Suprapubic skin (tissue), 4 donors: Measurements from ENCODE around the gene INPP5E. TPM values are rescaled to one million over a fixed set of nuclear protein-coding genes. Genes with fewer than 3 reads are reported as not detected.

Experiments used
- DNase-seq, 2 donors: peaks; one replicate each; pipeline ENCODE4 v3.0.0-alpha.2; 2019; ENCODE audit warnings: low spot score in 2 of 2
- H3K27ac ChIP-seq: fragments of 200-600 bp; sonication (generic); one replicate; pipeline ENCODE4 v1.5.1; 2019
- H3K27me3 ChIP-seq: fragments of 200-600 bp; sonication (generic); one replicate; pipeline ENCODE4 v1.5.1; 2019
- H3K36me3 ChIP-seq: fragments of 200-600 bp; sonication (generic); one replicate; pipeline ENCODE4 v1.5.1; 2019
- H3K4me1 ChIP-seq: fragments of 200-600 bp; sonication (generic); one replicate; pipeline ENCODE4 v1.5.1; 2019
- H3K4me3 ChIP-seq: fragments of 200-600 bp; sonication (generic); one replicate; pipeline ENCODE4 v1.5.1; 2019; ENCODE audit warnings: mild to moderate bottlenecking
- H3K9me3 ChIP-seq: fragments of 200-600 bp; sonication (generic); one replicate; pipeline ENCODE4 v1.5.1; 2019
- EP300 ChIP-seq: sonication (generic); formaldehyde crosslinking; IDR thresholded peaks from one replicate; pipeline ENCODE4 v1.6.1; 2017; ENCODE audit warnings: antibody characterized with exemption
- POLR2A ChIP-seq, 2 donors: fragments of 450-650 bp; IDR thresholded peaks; one replicate each; pipeline ENCODE4 v1.6.1; 2017; ENCODE audit warnings: antibody characterized with exemption in 2 of 2, mild to moderate bottlenecking in 2 of 2, moderate library complexity in 2 of 2
- POLR2AphosphoS5 ChIP-seq, 3 donors: sonication (generic); formaldehyde crosslinking; IDR thresholded peaks; one replicate each; pipeline ENCODE4 v1.6.1; 2017; ENCODE audit warnings: antibody characterized with exemption in 3 of 3
- WGBS: methylation state at CpG from one replicate; pipeline ENCODE4 v1.1.5; 2018; 5-methylcytosine and 5-hydroxymethylcytosine counted together
- total RNA-seq, 4 donors: library from RNA; depleted of rRNA; stranded (reverse); fragments of >200 nt; gene quantifications; one replicate each; pipeline ENCODE4 v1.1.0, GENCODE V29; 2016
- TF ChIP-seq, protein P1 (sequence below), 2 donors: fragments of 200-600 bp in 1 of 2; fragments of 450-650 bp in 1 of 2; sonication (generic) in 1 of 2; IDR thresholded peaks; one replicate each; pipeline ENCODE4 v1.5.1; 2016 to 2019; ENCODE audit warnings: antibody characterized with exemption in 2 of 2, mild to moderate bottlenecking in 1 of 2, moderate library complexity in 1 of 2

The INPP5E gene
- total RNA-seq, 4 donors from 2014 or later = 9.8 to 20.3 (median 12.9) TPM

- DNase-seq = no peak
- WGBS = 91% methylated on average over 20 of the region's 48 CpGs
- Histone ChIP-seq H3K4me3 (no peak overlapping the region), H3K27me3 (no peaks in the 10 kb centered on the region), H3K36me3 (peaks cover 100% of the 10 kb centered on the region), H3K4me1 (no peaks in the 10 kb centered on the region), H3K9me3 (no peaks in the 10 kb centered on the region), H3K27ac (no peak overlapping the region)
- TF ChIP-seq POLR2A (IDR thresholded peaks at IDR 0.05) = no peak
- no peak for TF ChIP-seq EP300
- TF ChIP-seq POLR2AphosphoS5 (IDR thresholded peaks at IDR 0.05) = no peak
- TF ChIP-seq, protein P1, sequence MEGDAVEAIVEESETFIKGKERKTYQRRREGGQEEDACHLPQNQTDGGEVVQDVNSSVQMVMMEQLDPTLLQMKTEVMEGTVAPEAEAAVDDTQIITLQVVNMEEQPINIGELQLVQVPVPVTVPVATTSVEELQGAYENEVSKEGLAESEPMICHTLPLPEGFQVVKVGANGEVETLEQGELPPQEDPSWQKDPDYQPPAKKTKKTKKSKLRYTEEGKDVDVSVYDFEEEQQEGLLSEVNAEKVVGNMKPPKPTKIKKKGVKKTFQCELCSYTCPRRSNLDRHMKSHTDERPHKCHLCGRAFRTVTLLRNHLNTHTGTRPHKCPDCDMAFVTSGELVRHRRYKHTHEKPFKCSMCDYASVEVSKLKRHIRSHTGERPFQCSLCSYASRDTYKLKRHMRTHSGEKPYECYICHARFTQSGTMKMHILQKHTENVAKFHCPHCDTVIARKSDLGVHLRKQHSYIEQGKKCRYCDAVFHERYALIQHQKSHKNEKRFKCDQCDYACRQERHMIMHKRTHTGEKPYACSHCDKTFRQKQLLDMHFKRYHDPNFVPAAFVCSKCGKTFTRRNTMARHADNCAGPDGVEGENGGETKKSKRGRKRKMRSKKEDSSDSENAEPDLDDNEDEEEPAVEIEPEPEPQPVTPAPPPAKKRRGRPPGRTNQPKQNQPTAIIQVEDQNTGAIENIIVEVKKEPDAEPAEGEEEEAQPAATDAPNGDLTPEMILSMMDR (IDR thresholded peaks at IDR 0.05) = no peak
Measured at GRCh38 chr9:136418182-136419091, 21.2 kb downstream of the INPP5E start.

DNA sequence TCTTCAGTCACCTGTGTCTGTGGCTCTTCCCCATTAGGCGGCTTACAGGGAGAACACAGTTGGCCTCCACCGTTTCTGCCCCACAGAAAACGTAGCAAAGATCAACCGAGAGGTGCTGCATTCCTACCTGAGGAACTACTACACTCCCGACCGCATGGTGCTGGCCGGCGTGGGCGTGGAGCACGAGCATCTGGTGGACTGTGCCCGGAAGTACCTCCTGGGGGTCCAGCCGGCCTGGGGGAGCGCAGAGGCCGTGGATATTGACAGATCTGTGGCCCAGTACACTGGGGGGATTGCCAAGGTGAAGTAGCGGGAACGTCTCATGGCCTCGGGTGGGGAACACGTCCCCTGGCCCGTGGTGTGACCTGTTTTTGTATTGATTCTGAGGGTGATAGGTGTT is 22.7 kb downstream of the INPP5E start:
- 95% methylated on average over 19 of the region's 19 CpGs for WGBS
- no peak overlapping the region for H3K4me3 ChIP-seq

DNA sequence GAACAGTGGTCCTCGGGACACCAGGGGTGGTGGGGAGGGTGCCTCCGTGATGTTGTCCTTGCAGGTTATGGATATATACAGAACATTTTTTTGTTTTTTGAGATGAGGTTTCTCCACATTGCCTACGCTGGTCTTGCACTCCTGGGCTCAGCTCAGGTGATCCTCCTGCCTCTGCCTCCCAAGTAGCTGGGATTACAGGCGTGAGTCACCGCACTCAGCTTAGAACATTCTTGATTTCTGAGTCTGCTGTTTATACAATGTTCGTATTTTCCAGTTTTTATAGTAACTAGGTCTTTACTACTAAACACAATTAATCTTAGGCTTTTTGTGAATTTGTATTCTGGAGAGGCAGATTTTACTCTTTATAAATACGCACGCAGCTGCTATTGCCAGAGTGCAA is 23.2 kb downstream of the INPP5E start:
- DNase-seq = no peak
- WGBS = 96% methylated on average over 6 of the region's 8 CpGs
- TF ChIP-seq POLR2AphosphoS5 (IDR thresholded peaks at IDR 0.05) = no peak
- TF ChIP-seq POLR2A (IDR thresholded peaks at IDR 0.05) = no peak
- TF ChIP-seq, protein P1 (IDR thresholded peaks at IDR 0.05) = no peak
- TF ChIP-seq EP300 = no peak
- no peaks in the 10 kb centered on the region for H3K9me3 ChIP-seq
- H3K27ac ChIP-seq = no peak overlapping the region
- no peaks in the 10 kb centered on the region for H3K27me3 ChIP-seq
- peaks cover 90% of the 10 kb centered on the region for H3K36me3 ChIP-seq
- H3K4me1 ChIP-seq = peaks cover 7% of the 10 kb centered on the region
- no peak overlapping the region for H3K4me3 ChIP-seq

More for the DNA sequence above, 22.7 kb downstream of the INPP5E start:
- H3K4me1 ChIP-seq = peaks cover 2% of the 10 kb centered on the region
- no peak for DNase-seq
- no peaks in the 10 kb centered on the region for H3K9me3 ChIP-seq
- no peaks in the 10 kb centered on the region for H3K27me3 ChIP-seq
- peaks cover 94% of the 10 kb centered on the region for H3K36me3 ChIP-seq
- TF ChIP-seq EP300 (no peak), POLR2A (IDR thresholded peaks at IDR 0.05) (no peak), POLR2AphosphoS5 (IDR thresholded peaks at IDR 0.05) (no peak)
- TF ChIP-seq, protein P1 (IDR thresholded peaks at IDR 0.05) = no peak
- H3K27ac ChIP-seq = no peak overlapping the region

DNA sequence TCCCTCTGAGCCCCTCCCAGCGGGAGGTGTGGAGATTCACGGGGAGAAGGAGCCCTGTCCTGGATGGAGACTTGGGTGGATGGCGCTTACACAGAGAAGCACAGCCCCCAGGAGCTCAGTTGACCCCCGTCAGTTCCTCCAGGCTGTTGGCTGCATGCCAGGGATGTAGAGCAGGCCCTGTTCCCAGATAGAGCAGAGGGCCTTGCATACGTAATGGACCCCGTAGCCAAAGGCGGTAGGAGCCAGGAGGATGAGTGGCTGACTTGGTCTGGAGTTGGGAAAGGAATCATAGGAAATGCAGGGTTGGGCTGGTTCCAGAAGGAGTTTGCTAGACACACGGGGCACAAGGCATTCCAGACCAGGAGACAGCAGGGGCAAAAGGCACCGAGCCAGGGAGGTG is 26.7 kb downstream of the INPP5E start:
- no peaks in the 10 kb centered on the region for H3K9me3 ChIP-seq
- no peak for TF ChIP-seq POLR2A (IDR thresholded peaks at IDR 0.05)
- TF ChIP-seq POLR2AphosphoS5 (IDR thresholded peaks at IDR 0.05) = no peak
- TF ChIP-seq EP300 = no peak
- TF ChIP-seq, protein P1 (IDR thresholded peaks at IDR 0.05) = no peak
- no peak for DNase-seq
- H3K4me3 ChIP-seq = no peak overlapping the region
- peaks cover 30% of the 10 kb centered on the region for H3K4me1 ChIP-seq
- H3K27ac ChIP-seq = no peak overlapping the region
- peaks cover 55% of the 10 kb centered on the region for H3K36me3 ChIP-seq
- H3K27me3 ChIP-seq = no peaks in the 10 kb centered on the region
- WGBS = 75% methylated on average over 9 of the region's 9 CpGs

DNA sequence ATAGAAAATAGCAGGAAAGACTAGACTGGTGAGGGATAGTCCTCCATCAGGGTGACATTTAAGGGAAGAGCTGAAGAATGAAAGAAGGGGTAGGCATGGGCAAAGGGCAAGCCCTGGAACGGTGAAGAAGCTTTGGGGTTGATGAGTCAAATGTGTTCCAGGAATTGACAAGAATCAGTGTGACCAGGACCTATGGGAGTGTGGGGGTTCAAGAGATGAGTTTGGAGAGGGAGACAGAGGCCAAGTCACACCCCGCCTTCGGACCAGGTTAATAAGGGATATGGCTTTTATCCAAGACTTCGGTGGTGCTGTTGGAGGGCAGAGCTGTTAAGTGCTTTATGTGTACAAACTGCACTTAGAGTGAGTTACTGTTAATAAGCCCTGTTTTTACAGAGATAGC is 28.3 kb downstream of the INPP5E start:
- H3K27ac ChIP-seq = no peak overlapping the region
- H3K9me3 ChIP-seq = no peaks in the 10 kb centered on the region
- peaks cover 53% of the 10 kb centered on the region for H3K36me3 ChIP-seq
- no peaks in the 10 kb centered on the region for H3K27me3 ChIP-seq
- H3K4me1 ChIP-seq = peaks cover 30% of the 10 kb centered on the region
- DNase-seq = no peak
- WGBS = 21% methylated on average over 4 of the region's 4 CpGs
- peak overlapping the region; percentile 91 for H3K4me3 ChIP-seq
- no peak for TF ChIP-seq POLR2AphosphoS5 (IDR thresholded peaks at IDR 0.05)
- no peak for TF ChIP-seq POLR2A (IDR thresholded peaks at IDR 0.05)
- TF ChIP-seq EP300 = no peak
- TF ChIP-seq, protein P1 (IDR thresholded peaks at IDR 0.05) = no peak
